Fibroblast of skin of right biceps (primary cell): ENCODE results near the gene RIMS4.
"Not testable (repeated sequence)": the region's sequence is repeated elsewhere in the genome, so short reads cannot be mapped to it uniquely, and the experiment has no call there.

ENCODE experiments used
- DNase-seq: peaks from one replicate; pipeline ENCODE4 v3.0.0-alpha.2; 2013

RIMS4 gene

DNA sequence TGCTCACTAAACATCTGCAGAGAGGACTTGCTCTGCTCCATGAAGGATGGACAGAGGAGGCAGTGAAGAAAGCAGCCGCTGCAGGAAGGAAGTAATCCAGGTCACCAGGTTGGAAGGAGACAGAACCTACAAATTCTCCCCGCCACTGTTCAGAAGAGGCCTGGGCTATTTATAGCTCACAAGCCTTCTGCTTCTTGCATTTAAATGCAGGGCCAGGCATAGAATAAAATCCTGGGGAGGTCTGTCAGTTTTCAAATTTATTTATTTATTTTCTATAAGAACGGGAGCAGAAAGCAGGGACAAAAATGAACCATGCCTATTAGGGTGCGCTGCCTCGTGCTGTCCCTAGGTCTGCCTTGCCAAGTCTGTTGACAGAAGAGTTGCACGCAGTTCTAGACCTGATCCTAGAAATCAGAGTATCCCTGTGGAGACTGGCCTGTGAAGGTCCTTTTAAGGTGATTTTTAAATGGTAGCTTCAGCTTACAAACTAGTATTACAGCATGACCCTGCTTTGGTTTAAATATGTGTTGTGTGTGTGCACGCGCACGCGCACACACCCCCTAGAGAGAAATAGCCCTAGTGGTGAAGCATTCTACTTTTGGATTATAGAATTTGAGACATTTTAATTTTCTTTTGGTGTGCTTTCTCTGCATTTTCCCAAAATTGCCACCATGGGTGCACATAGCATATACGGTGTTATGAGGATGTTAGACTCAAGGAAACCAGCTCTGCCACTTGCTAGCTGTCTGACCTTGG, 19.5 kb downstream of the RIMS4 start:
- no peak for DNase-seq

DNA sequence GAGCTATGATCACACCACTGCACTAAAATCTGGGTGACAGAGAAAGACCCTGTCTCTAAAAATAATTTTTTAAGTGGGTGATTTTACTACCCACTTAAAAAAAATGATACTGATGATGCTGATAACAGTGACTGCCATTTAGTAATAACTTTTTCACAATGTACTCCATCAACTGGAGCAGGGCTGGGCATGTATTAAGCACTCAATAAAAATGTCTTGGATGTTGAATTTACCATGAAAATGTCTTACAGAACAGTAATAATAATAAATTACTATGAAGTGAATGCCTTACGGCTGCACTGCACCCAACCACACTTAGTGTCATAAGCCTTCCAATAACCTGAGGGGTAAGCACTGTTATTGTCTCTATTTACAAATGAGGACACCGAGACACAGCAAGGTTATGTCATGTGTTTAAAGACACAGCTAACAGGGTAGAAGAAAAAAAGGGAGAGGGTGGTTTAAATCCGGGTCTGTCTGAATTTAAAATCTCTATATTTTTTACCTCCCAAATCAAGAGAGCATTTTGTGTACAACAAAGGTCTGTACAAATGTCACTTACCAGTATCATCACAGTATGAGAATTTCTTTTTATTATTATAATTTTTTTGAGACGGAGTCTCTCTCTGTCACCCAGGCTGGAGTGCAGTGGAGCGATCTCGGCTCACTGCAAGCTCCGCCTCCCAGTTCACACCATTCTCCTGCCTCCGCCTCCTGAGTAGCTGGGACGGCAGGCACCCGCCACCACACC, 21.5 kb downstream of the RIMS4 start:
- DNase-seq: no peak

DNA sequence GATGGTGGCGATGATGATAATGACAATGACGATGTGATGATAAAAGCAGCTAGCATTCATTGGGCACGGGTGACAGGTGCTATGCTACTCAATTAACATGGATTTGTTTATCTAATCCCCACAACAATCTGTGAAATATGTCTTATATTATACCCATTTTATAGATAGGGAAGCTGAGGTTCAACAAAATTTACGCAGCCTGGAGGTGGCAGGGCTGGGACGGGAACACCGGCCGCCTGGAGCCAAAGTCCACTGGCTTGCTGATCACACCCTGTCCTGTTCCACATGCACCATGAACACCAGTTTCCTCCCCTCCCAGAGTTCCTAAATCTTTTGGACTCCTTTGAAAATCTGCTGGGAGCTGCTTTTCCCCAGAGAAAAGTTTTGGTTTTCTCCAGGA, 23.0 kb downstream of the RIMS4 start:
- DNase-seq: no peak

DNA sequence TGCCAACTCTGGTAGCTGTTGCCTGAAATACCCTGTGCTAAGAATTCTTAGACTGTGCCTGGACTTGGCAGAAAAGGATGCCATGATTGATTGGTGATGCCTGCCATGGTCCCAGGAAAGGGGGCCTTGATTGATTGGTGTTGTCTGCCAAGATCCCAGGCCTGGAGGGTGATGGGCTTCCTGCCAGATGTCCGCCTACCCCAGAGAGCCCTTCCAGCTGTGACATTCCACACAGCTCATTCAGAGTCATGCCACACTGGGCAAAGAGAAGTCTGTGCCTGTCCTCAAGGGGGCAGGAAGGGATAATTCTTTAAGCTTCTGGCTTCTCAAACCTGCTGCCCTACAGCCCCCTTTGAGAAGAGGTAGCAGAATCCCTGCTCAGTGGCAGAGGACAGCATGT, 24.6 kb downstream of the RIMS4 start:
- DNase-seq: no peak

DNA sequence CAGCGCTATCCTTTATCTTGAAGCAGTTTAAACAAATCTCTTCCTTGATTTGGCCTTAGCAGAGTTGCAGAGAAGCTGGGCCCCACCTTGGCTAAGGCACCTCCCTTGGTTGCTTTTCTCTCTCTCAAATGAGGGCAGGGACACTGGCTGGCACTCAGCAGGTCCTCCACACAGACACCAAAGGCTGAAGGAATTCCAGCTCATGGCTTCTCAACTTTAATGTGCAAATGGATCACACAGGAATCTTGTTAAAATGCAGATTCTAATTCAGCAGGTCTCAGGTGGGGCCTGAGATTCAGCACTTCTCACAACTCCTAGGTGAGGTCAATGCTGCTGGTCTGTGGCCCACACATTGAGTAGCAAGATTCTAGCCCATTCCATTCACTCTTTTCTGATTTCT, 25.7 kb downstream of the RIMS4 start:
- DNase-seq: no peak

DNA sequence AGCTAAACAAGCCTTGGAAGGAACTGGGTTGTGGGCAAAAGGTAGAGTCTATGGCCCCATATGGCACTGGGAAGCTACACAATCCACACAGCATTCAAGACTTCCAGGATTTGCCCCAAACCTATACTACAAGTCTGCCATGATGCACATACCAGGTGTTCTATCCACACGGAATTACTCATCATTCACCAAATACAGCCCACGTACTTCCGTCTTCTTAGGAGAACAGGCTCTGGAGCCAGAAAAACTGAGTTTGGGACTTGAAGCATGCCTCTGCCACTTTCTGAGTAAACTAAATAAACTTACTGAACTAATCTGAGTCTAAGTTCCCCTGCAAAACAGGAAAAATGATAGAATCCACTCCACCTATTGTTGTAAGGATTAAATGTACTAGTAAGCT, 28.6 kb downstream of the RIMS4 start:
- DNase-seq: no peak

DNA sequence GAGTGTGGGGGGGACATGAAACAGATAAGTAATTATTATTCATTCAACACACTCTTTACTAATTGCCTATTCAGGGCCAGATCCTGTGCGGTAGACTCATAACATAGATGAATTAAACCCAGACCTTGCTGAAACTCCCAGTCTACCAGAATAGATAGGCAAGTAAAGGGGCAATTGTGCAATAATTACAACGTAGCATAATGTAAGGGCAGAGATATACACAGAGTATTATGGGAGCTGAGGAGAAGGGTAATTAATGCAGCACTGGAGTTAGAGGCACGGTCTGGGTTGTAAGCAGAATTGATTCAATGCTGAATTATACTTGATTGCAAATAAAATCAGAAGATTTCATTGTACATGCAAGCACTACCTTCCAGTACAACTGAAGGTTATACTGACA, 29.2 kb downstream of the RIMS4 start:
- DNase-seq: no peak

DNA sequence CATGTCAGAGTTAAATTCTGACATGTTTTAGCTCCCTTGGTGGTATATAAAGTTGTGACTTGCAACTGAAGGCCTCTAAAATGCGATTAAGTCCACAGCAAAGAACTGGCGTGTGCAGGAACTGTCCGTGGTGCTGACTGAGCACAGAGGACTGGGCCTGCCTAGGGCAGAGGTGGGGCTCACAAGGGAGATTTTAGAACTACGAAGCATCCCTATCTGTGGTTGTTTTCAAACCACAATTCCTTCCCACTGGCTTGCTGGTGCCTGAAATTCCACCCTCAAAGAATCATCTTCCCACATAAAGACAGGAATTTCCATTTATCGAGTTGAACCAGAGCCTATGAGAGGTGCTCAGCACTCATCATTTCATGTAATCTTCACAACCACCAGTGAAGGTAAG, 30.1 kb downstream of the RIMS4 start:
- peak; percentile 64 for DNase-seq

DNA sequence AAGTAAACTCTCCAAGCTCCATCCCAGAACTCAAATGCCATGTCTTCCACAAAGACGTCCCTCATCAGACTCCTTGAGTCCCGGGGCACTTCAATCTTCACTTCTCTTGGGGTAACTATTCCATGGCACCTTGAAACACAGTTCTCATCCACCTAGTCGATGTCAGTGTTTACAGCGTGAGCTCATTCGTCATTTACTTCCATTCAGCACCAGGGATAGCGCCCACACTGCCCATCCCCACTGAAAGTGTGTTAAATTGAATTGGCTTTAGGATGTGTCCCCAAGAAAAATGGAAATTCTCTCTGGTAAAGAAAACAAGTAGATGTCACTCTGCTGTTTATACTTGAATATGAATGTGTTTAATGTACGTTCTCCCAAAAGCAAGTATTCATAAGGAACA, 33.4 kb downstream of the RIMS4 start:
- DNase-seq: peak; percentile 30

DNA sequence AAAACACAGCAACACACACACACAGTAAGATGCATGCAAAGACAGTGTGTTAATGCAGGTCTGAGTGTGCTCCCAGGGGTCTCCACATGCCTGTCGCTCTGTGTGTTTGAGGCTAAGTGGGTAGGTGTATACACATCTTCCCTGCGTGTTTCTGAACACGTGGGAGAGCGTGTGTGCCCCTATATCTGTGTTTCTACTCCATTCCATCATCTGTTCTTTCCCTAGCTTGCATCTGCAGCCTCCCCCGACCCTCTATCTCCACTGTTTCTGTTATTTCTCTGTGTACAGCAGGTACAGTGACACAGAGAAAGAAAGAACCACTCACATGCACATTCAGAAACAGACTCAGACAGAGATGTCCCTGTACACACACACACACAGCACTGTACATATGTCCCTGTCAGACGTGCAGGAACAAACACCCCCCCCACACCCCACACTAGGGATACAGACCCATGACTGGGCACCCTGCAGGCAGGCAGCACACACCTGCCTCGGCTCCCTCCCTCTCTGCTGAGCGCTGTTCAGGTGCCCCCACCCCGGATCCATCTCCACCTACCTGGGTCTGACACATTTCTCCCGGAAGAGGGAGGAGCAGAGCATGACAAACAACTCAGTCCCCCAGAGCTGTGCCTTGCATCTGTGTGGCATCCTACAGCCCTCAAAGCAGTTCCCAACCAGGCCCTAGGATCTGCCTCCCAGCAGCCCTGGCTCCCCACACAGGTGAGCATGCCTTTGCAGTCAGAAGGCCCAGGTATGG, 37.1 kb downstream of the RIMS4 start:
- DNase-seq: no peak

DNA sequence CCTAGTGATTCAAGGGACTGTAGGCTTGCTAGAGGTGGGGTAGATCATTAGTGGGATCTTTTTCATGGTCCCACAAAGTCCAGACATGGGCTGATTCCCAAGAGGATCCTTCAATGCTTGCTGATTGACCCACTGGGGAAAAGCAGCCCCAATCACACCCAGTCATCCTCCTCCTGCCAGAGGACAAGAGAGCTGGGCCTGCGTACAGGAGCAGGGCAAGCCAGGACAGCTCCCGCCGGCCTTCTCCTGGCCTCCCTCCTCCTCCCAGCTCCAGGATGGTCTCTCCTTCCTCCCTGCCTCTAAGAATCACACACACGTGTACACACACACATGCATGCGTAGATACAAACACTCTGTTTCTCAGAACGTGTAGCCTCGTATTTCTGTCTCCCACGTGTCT, 37.7 kb downstream of the RIMS4 start:
- DNase-seq: no peak

DNA sequence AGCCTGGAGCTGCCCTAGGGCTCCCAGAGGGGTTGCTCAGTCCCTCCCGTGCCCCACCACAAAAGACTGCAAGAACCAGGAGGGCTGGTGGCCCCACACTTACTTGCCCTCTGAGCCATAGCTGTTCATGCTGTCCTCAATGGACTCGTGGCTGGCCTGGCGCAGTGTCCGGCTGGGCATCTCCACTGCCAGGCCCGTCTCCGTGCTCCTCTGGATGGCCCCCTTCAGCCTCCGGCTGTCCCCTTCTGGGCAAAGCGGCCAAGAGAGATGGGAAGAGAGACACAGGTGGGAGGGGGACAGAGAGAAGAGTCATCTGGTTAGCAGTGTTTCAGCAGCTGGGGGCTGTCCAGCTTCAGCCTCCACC, 39.2 kb downstream of the RIMS4 start:
- DNase-seq: no peak

DNA sequence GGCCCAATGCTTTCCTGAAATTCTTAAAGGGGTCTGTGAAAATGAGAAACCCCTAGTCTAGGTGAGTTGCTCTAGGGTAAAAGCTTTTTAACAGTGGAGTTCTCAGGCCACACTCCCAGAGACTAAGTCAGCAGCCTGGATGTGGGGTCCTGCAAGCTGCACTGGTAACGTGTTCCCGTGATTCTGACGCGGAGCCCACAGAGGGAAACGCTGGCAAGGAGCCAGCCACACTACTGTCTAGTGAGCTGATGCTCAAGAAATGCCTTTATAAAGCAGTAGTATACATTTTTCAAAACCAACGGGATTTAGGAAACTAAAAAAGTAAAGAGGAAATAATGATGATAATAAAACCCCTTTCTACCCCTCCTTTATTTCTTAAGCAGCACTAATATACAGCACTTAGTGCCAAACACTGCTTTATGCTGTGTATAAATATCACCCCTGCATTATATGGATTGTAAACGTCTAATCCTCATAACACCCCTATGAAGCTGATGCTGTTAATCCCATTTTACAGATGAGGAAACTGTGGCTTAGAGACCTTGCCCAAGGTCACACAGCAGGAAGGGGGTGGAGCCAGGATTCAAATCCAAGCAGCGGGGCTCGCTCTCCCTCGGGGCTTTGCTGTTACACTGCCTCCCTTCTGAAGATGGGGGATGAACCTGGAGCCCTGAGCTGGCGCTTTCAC, 39.7 kb downstream of the RIMS4 start:
- no peak for DNase-seq

DNA sequence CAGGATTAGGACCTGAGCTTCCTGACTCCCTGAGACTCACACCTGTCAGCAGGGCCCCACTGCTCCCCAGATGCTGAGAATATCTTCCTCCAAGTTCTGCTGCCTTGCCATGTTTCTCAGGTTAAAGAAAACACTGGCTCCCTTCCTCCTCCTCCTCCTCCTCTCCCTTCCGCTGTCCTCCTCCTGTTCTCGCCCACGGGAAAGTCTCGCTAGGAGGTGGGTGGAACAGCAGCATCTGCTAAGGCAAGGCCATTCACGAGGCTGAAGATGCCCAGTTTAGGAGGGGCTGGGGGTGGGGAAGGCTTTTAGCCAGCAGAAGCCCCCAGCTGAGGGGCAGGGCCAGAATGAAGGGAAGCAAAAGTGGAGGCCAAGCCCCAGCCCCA, 40.9 kb downstream of the RIMS4 start:
- no peak for DNase-seq

DNA sequence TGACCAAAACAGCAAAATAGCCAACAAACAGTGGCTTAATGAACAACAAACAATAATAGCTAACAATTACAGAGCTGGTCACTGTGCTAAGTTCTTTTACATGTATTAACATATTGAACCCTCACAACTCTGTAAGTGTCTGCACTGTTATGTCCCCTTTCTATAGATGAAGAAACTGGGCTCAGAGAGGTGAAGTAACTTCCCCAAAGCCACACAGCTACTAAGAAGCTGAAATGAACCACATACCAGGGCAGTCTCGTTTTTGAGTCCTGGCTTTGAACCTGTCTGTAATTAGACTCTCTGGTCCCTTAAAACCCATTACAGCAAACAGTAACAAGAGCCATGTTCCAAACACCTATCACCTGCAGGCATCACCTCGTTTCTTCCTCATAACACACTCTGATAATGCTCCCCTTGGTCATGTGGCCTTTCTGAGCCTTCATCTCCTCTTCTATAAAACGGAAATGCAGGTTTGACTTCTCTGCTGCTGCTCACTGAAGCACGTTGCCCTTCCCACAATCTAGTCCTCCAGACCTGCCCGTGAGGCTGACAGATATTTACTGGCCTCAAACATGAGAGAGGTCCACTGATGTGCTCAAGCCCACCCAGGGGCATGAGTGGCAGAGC, 41.4 kb downstream of the RIMS4 start:
- no peak for DNase-seq

DNA sequence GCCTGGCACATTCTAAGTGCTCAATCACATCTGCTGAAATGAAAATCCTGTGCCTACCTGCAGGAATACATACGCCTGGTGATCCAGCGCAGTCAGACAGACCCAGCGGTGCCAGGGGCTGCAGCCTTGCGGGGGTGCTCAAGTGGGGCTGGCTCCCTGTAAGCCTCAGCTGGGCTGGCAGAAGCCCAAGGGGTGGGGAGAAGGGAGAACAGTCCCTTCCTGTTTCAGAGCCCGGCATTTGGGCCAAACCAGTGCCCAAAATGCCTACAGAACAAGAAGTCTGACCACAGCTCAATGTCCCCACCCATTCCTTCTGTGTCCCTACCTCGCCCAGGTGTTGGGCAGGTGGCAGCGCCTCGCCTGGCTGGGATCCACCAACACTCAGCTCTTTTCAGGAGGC, 42.1 kb downstream of the RIMS4 start:
- DNase-seq: no peak

DNA sequence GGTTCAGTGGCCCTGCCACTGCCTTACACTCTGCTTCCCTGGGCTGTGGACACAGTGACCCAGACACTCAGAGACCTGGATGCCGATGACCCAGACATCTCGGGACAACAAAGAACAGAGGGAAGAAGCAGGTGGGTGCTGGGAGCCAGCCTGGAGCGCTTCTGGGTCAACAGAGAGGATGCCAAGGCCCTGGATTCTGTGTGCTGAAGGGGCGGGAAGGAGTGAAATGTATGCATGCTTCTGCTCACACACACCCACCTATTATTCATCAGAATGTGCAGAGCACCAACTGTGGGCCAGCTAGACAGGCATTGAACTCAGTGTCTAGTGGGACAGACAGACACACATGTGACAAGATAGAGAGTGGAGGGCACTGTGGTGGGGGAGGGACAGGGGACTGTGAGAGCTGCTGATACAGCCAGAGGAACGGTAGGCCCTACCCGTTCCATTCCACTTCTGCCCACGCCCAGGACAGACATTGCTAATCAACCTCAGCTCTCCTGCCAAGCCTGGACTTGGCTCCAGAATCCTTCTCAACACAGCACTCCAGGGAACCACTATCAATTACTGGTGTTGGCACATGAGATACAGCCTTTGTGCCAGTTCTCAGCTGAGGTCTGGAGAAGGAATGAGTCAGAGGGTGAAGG, 44.5 kb downstream of the RIMS4 start:
- no peak for DNase-seq

DNA sequence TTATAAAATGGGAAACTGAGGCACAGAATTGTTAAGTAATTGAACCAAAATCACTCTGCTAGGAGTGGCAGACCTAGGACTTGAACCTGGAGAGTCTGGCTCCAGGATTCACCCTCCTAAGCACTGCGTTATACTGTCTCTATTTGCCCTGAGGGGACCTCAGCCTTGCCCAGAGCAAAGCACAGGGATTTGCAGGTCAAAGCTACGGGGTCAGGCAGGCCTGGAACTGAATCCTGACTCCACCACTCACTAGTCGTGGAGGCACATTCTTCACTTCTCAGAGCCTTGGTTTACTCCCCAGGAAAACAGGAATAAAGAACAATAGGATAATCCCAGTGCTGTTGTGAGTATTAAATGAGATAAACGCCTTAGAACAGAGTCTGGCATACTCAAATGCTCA, 45.3 kb downstream of the RIMS4 start:
- no peak for DNase-seq

DNA sequence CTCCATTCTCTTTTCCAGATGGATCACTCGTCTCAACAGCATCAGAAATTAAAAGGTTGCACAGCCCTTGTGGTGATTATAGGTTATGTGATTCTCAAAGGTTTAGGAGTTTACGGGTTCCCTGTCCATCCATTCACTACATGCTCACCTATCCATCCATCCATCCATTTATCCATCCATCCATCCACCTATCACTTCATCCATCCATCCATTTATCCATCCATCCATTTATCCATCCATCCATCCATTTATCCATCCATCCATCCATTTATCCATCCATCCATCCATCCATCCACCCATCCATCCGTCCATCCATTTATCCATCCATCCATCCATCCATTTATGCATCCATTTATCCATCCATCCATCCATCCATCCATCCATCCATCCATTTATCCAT, 46.5 kb downstream of the RIMS4 start:
- not testable (repeated sequence) for DNase-seq

DNA sequence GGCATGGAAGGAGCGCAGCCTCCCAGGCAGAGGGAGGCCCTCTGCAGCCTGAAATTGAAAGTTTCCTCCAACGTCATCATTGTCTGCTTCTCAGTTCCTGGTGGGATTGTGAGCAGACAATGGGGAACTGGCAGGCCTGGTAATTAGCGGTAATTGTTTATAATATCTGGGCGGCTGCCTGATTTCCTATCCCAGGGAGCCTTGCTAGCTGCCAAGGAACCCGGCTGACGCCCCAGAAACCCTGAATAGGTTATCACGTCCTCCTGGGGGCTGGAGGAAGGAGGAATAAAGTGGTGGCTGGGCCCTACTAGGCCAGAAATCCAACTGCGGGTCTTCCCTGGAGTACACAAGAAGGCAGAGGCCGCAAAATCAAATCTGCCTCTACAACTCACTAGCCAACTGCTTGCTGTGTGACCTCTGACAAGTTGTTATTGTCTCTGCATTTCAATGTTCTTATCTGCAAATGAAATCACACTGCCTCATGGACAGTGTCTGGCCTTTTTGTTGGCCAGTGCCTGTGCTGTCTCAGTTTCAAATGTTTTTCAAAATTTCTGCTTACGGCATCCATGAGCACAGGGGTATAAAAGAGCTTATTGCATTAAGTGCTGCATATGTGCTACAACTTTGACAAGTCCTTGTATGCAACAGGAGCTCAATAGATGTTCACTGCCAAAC, 47.7 kb downstream of the RIMS4 start:
- no peak for DNase-seq

DNA sequence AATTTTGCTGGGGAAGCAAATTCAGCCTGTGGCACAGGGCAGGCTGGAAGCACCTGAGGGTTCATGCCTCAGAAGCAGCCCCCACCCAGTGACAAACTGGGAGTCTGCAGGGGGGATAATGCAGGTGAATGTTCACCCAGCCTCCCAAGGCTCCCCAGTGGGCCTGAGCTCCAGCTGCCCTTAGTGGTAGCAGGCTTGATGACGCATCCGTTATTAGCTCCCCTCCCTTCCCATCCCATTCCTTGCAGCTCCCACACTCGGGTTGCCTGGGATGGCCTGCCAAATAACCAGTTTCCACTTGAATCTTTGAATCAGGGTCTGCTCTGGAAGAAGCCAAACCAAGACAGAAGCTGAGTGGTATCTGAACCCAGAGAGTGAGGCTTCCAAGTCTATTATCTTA, 48.9 kb downstream of the RIMS4 start:
- no peak for DNase-seq

DNA sequence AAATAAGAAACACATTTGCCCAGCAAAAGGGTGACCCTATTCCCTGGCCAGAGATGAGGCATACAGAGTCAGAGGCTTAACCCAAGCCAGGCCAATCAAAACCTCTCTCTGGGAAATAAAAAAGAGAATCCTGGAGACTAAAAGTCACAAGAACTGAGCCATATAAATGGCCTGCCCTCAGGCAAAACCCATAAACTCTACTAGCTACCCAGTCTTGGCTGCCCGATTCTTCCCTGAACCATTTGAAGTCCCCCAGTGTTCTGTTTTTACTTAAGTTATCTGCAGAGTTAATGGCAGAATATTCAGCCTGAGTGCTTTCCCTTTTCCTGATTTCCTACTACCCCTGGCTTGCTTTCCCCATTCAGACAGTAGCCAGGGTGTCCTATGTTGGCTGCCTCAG, 50.8 kb downstream of the RIMS4 start:
- no peak for DNase-seq
